ENCODE results near the gene KIAA1328.

The KIAA1328 gene

GRCh38 chr18:36947820-36948348 is 119.0 kb downstream of the KIAA1328 start:
- no peak for DNase-seq (ENCODE audit: low read depth in 1 of 2, low spot score in 1 of 2)

- no peak for DNase-seq (ENCODE audit: low read depth in 1 of 2, low spot score in 1 of 2)
These were observed 121.4 kb downstream of the KIAA1328 start for GRCh38 chr18:36950282-36950681.

DNA sequence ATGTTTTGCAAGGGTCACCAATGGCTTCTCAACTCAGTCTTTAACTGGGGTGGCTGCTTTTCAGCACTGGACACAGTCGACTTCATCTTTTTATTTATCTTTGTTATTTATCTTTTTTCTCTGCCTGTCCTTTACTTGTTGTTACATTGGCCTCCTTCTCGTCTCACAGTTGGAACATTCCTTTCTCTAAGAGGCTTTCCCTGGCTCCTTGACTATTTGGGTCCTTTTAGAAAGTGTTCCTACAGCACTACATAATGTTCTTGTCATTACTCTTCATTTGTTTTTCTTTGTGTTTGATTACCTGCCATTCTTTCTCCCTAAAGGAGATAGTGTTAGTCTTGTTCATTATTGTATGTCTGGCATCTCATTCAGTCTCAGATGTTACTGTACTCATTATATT is 122.0 kb downstream of the KIAA1328 start:
- no peak for DNase-seq (ENCODE audit: low read depth in 1 of 2, low spot score in 1 of 2)

- DNase-seq (ENCODE audit: low read depth in 1 of 2, low spot score in 1 of 2): no peak
These were observed 124.1 kb downstream of the KIAA1328 start for GRCh38 chr18:36953047-36953446.

DNA sequence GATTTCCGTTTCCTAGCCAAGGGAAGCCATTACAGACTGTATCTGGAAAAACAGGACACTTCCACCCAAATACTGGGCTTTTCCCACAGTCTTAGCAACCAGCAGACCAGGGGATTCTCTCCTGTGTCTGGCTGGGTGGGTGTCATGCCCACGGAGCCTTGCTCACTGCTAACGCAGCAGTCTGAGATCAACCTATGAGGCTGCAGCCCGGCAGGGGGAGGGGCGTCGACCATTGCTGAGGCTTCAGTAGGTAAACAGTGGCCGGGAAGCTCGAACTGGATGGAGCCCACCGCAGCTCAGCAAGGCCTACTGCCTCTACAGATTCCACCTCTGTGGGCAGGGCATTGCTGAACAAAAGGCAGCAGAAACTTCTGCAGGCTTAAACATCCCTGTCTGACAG is 131.1 kb downstream of the KIAA1328 start:
- no peak for DNase-seq (ENCODE audit: low read depth in 1 of 2, low spot score in 1 of 2)

DNA sequence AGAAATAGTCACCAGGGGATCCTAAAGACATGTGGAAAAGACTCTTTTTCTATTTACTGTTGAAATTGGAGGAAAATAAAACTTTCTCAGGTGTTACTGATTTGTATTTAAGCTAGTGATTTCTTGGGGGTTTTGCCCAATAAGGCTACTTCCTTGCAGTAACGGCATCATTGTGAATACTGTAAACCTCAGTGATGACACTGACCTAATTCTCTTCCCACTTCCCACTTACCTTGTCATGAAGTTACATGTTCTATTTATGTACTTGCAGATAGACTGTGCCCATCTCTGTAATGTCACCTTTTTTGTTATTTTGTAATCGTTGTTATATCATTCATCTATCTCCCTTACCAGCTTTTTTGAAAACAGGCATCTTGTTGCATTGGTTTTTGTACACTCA is 134.5 kb downstream of the KIAA1328 start:
- no peak for DNase-seq (ENCODE audit: low read depth in 1 of 2, low spot score in 1 of 2)

- no peak for DNase-seq (ENCODE audit: low read depth in 1 of 2, low spot score in 1 of 2)
These were observed 145.8 kb downstream of the KIAA1328 start for GRCh38 chr18:36974686-36975085.

- no peak for DNase-seq (ENCODE audit: low read depth in 1 of 2, low spot score in 1 of 2)
These were observed 148.2 kb downstream of the KIAA1328 start for GRCh38 chr18:36977121-36977520.

DNA sequence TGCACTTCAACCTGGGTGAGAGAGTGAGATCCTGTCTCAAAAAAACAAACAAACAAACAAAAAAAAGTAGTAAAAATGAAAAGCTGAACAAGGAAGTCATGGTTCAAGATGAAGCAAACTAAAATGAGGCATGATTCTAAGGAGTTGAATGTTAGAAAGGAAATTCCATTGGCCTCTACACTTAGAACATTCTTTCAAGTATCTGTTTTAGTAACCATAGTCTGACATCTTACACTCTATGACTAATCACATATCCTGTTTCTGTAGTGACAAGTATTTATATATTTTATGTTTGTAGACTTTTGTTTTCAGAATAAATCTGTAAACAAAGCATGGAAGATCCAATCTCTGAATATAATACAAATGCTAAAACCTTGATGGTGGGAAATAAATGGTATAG is 164.1 kb downstream of the KIAA1328 start:
- no peak for DNase-seq (ENCODE audit: low read depth in 1 of 2, low spot score in 1 of 2)

- DNase-seq (ENCODE audit: low read depth in 1 of 2, low spot score in 1 of 2): no peak
These were observed 177.8 kb downstream of the KIAA1328 start for GRCh38 chr18:37006742-37007141.

- DNase-seq (ENCODE audit: low read depth in 1 of 2, low spot score in 1 of 2): no peak
These were observed 183.5 kb downstream of the KIAA1328 start for GRCh38 chr18:37012452-37012851.

DNA sequence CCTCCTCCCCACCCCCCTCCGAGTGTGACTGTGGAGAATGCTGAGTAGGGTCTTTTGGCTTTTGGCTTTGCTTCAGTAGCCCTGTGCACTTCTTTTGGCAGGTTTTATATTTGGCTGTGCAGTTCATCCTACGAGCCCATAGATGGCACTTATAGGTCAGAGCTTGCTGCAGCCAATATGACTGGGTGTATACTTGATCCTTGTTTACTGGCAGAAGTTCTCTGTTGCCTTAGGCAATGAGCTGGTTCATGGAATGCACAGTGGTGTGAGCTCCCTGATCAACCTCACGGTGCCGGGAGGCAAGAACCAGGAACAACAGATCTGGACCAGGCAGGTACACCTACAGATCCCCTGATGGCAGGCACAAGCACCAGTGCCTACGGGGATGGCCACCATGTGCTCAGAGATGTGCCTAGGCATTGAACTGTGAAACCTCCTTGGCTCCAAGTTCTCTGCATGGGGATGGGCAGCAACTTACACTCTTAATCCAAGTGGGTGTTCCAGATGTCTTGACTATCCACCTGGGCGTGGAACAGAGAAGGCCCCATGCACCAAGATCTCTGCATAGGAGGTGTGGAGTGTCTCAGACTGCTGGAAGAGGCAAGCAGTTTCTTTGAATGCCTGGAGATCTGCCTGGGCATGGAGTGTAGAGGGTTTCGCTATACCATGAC is 190.4 kb downstream of the KIAA1328 start:
- no peak for DNase-seq (ENCODE audit: low read depth in 1 of 2, low spot score in 1 of 2)

GRCh38 chr18:37033419-37033818 is 204.5 kb downstream of the KIAA1328 start:
- no peak for DNase-seq (ENCODE audit: low read depth in 1 of 2, low spot score in 1 of 2)

- no peak for DNase-seq (ENCODE audit: low read depth in 1 of 2, low spot score in 1 of 2)
These were observed 213.5 kb downstream of the KIAA1328 start for GRCh38 chr18:37042381-37042780.

DNA sequence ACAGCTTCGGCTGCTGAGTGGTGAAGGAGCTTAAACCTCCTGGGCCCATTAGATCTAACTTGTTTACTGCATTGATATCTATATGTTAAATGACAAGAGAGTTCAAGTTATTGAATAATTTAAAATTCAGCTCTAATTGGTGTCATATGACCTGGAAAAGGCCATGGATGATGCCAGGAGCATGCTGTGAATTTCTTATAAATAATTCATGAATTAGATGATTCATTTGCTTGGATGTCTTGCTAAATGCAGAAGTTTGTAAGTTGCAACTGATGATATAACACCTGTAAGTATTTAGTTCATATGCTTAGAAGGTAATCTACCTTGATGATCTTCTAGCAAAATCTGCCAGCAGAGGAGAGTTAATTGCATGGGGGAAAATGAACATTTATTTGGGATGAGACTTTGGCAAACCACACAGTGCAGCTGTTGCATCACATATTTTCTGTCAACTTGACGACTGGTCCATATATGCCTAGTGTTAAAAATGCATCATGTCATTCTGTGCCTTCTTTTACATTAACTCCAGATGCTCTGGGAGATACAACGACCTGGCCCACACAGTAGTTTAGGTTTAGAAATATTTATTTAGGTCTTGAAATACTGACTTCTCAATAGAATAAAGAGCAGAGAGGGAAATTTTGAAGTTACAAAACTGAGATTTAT is 226.3 kb downstream of the KIAA1328 start:
- no peak for DNase-seq (ENCODE audit: low read depth in 1 of 2, low spot score in 1 of 2)

DNA sequence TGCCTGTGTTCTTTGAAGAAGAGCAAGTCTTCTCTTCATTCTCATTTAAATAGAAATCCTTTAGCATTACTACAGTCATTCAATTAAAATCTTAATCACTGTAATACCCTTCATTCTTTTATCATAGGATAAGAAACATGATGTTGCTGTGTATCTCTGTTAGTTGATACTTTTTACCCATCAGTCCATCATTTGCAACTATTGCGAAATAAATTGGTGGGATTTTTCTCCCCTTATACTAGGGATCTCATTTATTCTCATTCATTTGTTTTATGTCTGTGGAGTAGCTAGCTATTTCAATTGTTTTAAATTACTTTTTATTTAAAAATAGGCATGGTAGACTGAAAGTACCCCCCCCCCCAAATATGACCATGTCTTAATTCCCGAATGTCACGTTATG is 235.3 kb downstream of the KIAA1328 start:
- no peak for DNase-seq (ENCODE audit: low read depth in 1 of 2, low spot score in 1 of 2)

DNA sequence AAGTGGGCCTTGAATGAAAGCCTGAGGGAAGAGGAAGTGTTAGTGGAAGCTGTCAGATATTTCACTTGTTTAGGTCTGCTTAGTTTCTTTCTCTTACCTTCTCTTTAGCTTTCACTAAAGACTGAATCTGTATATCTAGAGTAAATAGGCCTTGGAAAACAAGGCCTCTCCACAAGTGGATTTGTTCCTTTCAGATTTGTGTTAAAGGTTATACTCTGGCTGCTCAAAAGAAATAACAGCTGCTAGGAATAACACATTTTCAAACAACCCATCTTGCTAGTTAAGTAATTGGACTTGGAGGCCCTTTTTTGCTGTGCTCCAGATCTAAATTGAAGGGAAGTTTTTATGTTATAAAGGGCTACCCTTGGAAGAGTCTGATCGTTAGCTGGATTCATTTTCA is 236.3 kb downstream of the KIAA1328 start:
- DNase-seq (ENCODE audit: low read depth in 1 of 2, low spot score in 1 of 2): no peak

DNA sequence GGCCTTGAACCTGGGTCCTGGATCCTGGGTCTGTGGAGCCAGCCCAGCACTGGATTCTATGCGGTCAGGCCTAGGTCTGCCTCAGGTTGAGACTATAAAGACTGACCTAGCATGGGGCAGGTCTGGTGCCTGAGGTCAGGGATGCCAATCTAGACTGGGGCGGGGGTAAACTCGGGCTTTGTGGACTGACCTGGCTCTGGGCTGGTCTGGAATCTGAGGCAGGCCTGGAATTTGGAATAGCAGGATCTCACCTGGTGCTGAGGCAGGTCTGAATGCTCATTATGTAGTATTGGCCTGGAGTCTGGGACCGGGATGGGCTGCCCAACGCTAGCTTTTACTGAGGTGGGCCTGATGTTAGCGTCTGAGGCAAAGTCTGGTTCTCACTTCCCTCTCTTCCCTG is 256.0 kb downstream of the KIAA1328 start:
- no peak for DNase-seq (ENCODE audit: low read depth in 1 of 2, low spot score in 1 of 2)

GRCh38 chr18:37085362-37085761 is 256.4 kb downstream of the KIAA1328 start:
- no peak for DNase-seq (ENCODE audit: low read depth in 1 of 2, low spot score in 1 of 2)

DNA sequence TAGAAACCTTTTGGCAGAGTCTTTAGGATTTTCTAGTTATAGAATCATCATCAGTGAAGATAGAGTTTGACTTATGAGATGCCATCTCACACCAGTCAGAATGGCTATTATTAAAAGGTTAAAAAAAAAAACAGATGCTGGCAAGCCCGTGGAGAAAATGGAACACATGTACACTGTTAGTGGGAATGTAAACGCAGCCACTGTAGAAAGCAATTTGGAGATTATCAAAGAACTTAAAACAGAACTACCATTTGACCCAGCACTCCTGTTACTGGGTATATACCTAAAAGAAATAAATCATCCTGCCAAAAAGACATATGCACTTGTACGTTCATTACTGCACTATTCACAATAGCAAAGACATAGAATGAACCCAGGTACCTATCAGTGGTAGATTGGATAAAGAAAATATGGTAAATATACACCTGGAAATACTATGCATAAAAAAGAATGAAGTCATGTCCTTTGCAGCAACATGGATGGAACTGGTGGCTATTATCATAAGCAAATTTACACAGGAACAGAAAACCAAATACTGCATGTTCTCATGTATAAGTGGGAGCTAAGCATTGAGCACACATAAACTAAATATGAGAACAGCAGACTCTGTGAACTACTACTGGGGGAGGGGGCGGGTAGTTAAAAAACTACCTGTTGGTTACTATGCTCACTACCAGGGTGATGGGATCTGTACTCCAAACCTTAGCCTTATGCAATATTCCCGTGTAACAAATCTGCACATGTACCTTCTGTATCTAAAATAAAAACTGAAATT is 279.0 kb downstream of the KIAA1328 start:
- no peak for DNase-seq (ENCODE audit: low read depth in 1 of 2, low spot score in 1 of 2)

DNA sequence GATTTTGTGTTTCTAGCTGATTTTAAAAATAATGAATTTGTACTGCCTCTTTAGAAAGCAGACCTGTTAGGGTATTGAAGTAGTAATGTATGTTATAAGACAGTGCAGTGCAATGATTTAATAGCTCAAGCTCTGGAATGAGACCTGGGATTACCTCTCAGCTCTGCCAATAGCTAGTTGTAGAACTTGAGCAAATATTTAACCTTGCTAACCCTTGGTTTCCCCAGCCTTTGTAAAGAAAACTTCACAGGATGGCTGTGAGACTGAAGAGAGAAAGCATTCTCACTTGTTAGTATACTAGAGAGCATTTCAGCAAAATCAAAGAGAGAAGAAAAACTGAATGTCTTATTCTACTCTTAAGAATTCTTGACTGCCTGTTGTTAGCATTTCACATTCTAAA is 293.9 kb downstream of the KIAA1328 start:
- no peak for DNase-seq (ENCODE audit: low read depth in 1 of 2, low spot score in 1 of 2)

DNA sequence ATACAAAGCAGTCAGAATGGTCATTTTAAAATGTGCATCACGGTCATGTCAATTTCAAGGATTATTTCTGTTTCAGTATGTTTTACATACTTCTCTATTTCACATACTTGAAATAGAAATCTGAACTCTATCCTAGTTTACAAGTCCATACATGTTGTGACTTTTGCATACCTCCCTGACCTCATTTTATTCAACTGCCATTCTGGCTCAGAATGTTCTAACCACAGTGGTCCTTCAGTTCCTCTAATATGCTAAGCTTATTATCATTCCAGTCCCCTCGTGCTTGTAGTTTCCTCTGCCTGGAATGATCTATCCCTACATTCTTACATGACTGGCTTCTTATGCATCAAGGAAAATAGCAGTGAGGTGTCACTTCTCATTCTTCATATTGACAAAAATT is 295.6 kb downstream of the KIAA1328 start:
- no peak for DNase-seq (ENCODE audit: low read depth in 1 of 2, low spot score in 1 of 2)
